Measurements from ENCODE around the gene AHR.

GRCh38 chr7:17292843-17293242 is 5.6 kb upstream of the AHR start:
- TF ChIP-seq, protein P1, sequence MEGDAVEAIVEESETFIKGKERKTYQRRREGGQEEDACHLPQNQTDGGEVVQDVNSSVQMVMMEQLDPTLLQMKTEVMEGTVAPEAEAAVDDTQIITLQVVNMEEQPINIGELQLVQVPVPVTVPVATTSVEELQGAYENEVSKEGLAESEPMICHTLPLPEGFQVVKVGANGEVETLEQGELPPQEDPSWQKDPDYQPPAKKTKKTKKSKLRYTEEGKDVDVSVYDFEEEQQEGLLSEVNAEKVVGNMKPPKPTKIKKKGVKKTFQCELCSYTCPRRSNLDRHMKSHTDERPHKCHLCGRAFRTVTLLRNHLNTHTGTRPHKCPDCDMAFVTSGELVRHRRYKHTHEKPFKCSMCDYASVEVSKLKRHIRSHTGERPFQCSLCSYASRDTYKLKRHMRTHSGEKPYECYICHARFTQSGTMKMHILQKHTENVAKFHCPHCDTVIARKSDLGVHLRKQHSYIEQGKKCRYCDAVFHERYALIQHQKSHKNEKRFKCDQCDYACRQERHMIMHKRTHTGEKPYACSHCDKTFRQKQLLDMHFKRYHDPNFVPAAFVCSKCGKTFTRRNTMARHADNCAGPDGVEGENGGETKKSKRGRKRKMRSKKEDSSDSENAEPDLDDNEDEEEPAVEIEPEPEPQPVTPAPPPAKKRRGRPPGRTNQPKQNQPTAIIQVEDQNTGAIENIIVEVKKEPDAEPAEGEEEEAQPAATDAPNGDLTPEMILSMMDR (conservative IDR thresholded peaks at IDR 0.05) = no peak
- no peak for TF ChIP-seq EZH2 (IDR thresholded peaks at IDR 0.05; ENCODE audit: low read depth)
